GM18861 (cell line): Measurements from ENCODE around the gene XIRP2.

Experiments
- ATAC-seq: cut with Tn5 transposase; IDR thresholded peaks from one replicate; pipeline ENCODE4 v1.9.1; 2021; ENCODE audit not compliant: unreplicated experiment

Gene XIRP2

GRCh38 chr2:166926657-166927056 lies 38.4 kb downstream of the XIRP2 start:
- no peak for ATAC-seq

GRCh38 chr2:166932032-166932431 lies 43.8 kb downstream of the XIRP2 start:
- ATAC-seq, result no peak

GRCh38 chr2:166934817-166935216 lies 46.5 kb downstream of the XIRP2 start:
- no peak for ATAC-seq

GRCh38 chr2:166942377-166942776 lies 54.1 kb downstream of the XIRP2 start:
- ATAC-seq, result no peak

GRCh38 chr2:166944909-166945308 lies 56.6 kb downstream of the XIRP2 start:
- ATAC-seq, result no peak

GRCh38 chr2:166957686-166958085 lies 69.4 kb downstream of the XIRP2 start:
- no peak for ATAC-seq

GRCh38 chr2:166958986-166959481 lies 70.8 kb downstream of the XIRP2 start:
- ATAC-seq, result no peak

GRCh38 chr2:166959556-166959955 lies 71.3 kb downstream of the XIRP2 start:
- no peak for ATAC-seq

- ATAC-seq, result no peak
Observed at GRCh38 chr2:166960702-166961270, 72.5 kb downstream of the XIRP2 start.

GRCh38 chr2:166961933-166962332 lies 73.7 kb downstream of the XIRP2 start:
- ATAC-seq, result no peak

GRCh38 chr2:166969486-166969885 lies 81.2 kb downstream of the XIRP2 start:
- ATAC-seq, result no peak

- ATAC-seq, result no peak
Observed at GRCh38 chr2:166972002-166972401, 83.7 kb downstream of the XIRP2 start.

- ATAC-seq, result no peak
Observed at GRCh38 chr2:166972418-166972817, 84.1 kb downstream of the XIRP2 start.

GRCh38 chr2:166984188-166984587 lies 95.9 kb downstream of the XIRP2 start:
- ATAC-seq, result no peak

GRCh38 chr2:166984797-166985196 lies 96.5 kb downstream of the XIRP2 start:
- ATAC-seq, result no peak

- ATAC-seq, result no peak
Observed at GRCh38 chr2:166994588-166995336, 106.5 kb downstream of the XIRP2 start.

- ATAC-seq, result no peak
Observed at GRCh38 chr2:166996465-166996864, 108.2 kb downstream of the XIRP2 start.

- ATAC-seq, result no peak
Observed at GRCh38 chr2:167001165-167001564, 112.9 kb downstream of the XIRP2 start.

GRCh38 chr2:167005096-167005495 lies 116.8 kb downstream of the XIRP2 start:
- no peak for ATAC-seq

GRCh38 chr2:167013227-167013626 lies 124.9 kb downstream of the XIRP2 start:
- no peak for ATAC-seq

- no peak for ATAC-seq
Observed at GRCh38 chr2:167015806-167016205, 127.5 kb downstream of the XIRP2 start.

GRCh38 chr2:167017021-167017420 lies 128.7 kb downstream of the XIRP2 start:
- ATAC-seq, result no peak

- no peak for ATAC-seq
Observed at GRCh38 chr2:167018590-167018989, 130.3 kb downstream of the XIRP2 start.
